ENCODE data around the gene NAB2.

DNA sequence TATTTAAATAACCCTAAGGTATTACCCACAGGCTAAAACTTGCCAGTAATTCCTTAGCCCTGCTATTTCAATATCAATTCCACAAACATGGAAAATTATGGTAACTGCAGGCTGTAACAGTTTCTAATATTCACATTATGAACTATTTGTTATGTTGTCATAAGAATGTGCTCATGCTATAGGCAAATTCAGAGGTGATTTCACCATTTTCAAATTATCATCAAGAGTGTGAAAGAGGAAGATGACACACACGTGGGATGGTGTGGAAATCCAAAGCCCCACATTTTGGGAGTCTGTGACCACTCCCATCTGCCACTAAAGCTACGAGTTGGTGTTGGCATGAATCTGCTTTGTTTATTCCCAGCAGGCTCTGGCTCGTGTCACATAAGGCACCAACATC lies 33.1 kb upstream of the NAB2 start:
- no peak for TF ChIP-seq KDM5A (IDR thresholded peaks at IDR 0.05)
- no peak for TF ChIP-seq CEBPB (IDR thresholded peaks at IDR 0.05)
- TF ChIP-seq EP300 (IDR thresholded peaks at IDR 0.05), result no peak
- TF ChIP-seq POLR2A (IDR thresholded peaks at IDR 0.05; ENCODE audit: low read length), result no peak
- TF ChIP-seq, protein P1, sequence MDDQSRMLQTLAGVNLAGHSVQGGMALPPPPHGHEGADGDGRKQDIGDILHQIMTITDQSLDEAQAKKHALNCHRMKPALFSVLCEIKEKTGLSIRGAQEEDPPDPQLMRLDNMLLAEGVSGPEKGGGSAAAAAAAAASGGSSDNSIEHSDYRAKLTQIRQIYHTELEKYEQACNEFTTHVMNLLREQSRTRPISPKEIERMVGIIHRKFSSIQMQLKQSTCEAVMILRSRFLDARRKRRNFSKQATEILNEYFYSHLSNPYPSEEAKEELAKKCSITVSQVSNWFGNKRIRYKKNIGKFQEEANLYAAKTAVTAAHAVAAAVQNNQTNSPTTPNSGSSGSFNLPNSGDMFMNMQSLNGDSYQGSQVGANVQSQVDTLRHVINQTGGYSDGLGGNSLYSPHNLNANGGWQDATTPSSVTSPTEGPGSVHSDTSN (IDR thresholded peaks at IDR 0.05), result no peak
- TF ChIP-seq, protein P2, sequence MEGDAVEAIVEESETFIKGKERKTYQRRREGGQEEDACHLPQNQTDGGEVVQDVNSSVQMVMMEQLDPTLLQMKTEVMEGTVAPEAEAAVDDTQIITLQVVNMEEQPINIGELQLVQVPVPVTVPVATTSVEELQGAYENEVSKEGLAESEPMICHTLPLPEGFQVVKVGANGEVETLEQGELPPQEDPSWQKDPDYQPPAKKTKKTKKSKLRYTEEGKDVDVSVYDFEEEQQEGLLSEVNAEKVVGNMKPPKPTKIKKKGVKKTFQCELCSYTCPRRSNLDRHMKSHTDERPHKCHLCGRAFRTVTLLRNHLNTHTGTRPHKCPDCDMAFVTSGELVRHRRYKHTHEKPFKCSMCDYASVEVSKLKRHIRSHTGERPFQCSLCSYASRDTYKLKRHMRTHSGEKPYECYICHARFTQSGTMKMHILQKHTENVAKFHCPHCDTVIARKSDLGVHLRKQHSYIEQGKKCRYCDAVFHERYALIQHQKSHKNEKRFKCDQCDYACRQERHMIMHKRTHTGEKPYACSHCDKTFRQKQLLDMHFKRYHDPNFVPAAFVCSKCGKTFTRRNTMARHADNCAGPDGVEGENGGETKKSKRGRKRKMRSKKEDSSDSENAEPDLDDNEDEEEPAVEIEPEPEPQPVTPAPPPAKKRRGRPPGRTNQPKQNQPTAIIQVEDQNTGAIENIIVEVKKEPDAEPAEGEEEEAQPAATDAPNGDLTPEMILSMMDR (IDR thresholded peaks at IDR 0.05), result no peak
- TF ChIP-seq ZC3H11A (IDR thresholded peaks at IDR 0.05), result no peak
- TF ChIP-seq, protein P3, sequence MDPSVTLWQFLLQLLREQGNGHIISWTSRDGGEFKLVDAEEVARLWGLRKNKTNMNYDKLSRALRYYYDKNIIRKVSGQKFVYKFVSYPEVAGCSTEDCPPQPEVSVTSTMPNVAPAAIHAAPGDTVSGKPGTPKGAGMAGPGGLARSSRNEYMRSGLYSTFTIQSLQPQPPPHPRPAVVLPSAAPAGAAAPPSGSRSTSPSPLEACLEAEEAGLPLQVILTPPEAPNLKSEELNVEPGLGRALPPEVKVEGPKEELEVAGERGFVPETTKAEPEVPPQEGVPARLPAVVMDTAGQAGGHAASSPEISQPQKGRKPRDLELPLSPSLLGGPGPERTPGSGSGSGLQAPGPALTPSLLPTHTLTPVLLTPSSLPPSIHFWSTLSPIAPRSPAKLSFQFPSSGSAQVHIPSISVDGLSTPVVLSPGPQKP (IDR thresholded peaks at IDR 0.05; ENCODE audit: low read depth, low read length), result no peak
- no peak for TF ChIP-seq RFX5 (IDR thresholded peaks at IDR 0.05)
- no peak for TF ChIP-seq MAZ (IDR thresholded peaks at IDR 0.05; ENCODE audit: borderline replicate concordance, low read depth, low read length)
- no peak for TF ChIP-seq NPAS2 (CRISPR knock-in tag; IDR thresholded peaks at IDR 0.05; ENCODE audit: borderline replicate concordance)
- no peak for TF ChIP-seq POLR2AphosphoS2 (conservative IDR thresholded peaks at IDR 0.05; ENCODE audit: low read length)
- TF ChIP-seq EHMT2 (IDR thresholded peaks at IDR 0.05; ENCODE audit: low read depth), result no peak
- TF ChIP-seq RAD21 (conservative IDR thresholded peaks at IDR 0.05 in 1 of 2, IDR thresholded peaks at IDR 0.05 in 1 of 2), result no peak

Data from A549 (cell line).